Measurements from ENCODE around the gene MACO1. TPM values are rescaled to one million over a fixed set of nuclear protein-coding genes. Genes with fewer than 3 reads are reported as not detected.

MACO1 gene
- total RNA-seq, 1 experiment from 2014 or later: 16.3 TPM

DNA sequence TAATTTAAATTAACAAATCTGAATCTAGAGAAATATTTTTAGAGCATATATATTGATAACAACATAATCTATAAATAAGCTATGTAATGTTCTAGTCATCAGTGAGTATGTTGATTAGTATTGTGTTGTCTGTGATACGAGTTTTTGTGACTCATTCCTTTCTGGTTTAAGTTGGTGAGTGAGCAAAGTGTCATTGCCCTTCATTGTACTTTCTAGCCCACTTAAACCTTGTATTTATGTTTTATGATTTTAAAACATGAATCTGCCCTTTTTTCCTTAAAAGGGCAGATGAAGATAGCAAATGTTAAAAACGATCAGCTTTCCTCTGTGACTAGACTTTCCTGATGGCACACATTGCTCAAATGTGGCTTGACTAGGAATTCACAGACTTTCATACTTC lies 38.5 kb downstream of the MACO1 start:
- no peak overlapping the region for H3T11ph ChIP-seq (ENCODE audit: low read length)
- no peak overlapping the region for H2AFZ ChIP-seq (ENCODE audit: low read length)
- peaks cover 0 to 5% (median 0%) of the 10 kb centered on the region in 3 experiments; a peak in 1 of 7 replicates for H3K36me3 Mint-ChIP-seq (ENCODE audit: insufficient read depth in 1 of 3, low read depth in 3 of 3)
- H2AK5ac ChIP-seq (ENCODE audit: insufficient read length, low read length): no peak overlapping the region
- no peak overlapping the region for H2BK120ac ChIP-seq (ENCODE audit: low read depth, low read length, poor library complexity, severe bottlenecking)
- H4K20me1 ChIP-seq (ENCODE audit: control insufficient read depth, insufficient read depth, insufficient read length): no peaks in the 10 kb centered on the region
- no peak overlapping the region for H3K14ac ChIP-seq (ENCODE audit: insufficient read depth, low read length)
- no peak for DNase-seq
- no peak overlapping the region for H3K18ac ChIP-seq (ENCODE audit: insufficient read length, low read depth, low read length)
- no peak overlapping the region for H3K9ac ChIP-seq (ENCODE audit: extremely low read depth, insufficient read length, low read length)
- no peak overlapping the region for H2BK12ac ChIP-seq (ENCODE audit: insufficient read length, low read depth, low read length)
- H3K79me1 ChIP-seq (ENCODE audit: insufficient read depth, low read depth, low read length, poor library complexity, severe bottlenecking): no peaks in the 10 kb centered on the region
- no peaks in the 10 kb centered on the region for H3K4me1 ChIP-seq (ENCODE audit: insufficient read depth, low read length)
- H3K9me3 ChIP-seq (ENCODE audit: control insufficient read depth, low read depth, low read length): no peaks in the 10 kb centered on the region
- no peaks in the 10 kb centered on the region for H3K27me3 Mint-ChIP-seq (ENCODE audit: low read depth)
- no peak overlapping the region for H3K27ac ChIP-seq (ENCODE audit: insufficient read length, low read depth, low read length)
- no peak overlapping the region for H3K4me3 Mint-ChIP-seq
- H3K27ac Mint-ChIP-seq: no peak overlapping the region
- TF ChIP-seq, protein P1, sequence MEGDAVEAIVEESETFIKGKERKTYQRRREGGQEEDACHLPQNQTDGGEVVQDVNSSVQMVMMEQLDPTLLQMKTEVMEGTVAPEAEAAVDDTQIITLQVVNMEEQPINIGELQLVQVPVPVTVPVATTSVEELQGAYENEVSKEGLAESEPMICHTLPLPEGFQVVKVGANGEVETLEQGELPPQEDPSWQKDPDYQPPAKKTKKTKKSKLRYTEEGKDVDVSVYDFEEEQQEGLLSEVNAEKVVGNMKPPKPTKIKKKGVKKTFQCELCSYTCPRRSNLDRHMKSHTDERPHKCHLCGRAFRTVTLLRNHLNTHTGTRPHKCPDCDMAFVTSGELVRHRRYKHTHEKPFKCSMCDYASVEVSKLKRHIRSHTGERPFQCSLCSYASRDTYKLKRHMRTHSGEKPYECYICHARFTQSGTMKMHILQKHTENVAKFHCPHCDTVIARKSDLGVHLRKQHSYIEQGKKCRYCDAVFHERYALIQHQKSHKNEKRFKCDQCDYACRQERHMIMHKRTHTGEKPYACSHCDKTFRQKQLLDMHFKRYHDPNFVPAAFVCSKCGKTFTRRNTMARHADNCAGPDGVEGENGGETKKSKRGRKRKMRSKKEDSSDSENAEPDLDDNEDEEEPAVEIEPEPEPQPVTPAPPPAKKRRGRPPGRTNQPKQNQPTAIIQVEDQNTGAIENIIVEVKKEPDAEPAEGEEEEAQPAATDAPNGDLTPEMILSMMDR (conservative IDR thresholded peaks at IDR 0.05): no peak
- no peak overlapping the region for H3K4me2 ChIP-seq (ENCODE audit: insufficient read depth, insufficient read length, low read length)
- H3K9me3 Mint-ChIP-seq: no peaks in the 10 kb centered on the region
- H2BK20ac ChIP-seq (ENCODE audit: low read depth, low read length, poor library complexity, severe bottlenecking): no peak overlapping the region
- H3K79me2 ChIP-seq (ENCODE audit: insufficient read depth, low read length): no peaks in the 10 kb centered on the region
- no peak overlapping the region for H4K5ac ChIP-seq (ENCODE audit: insufficient read length, low read depth, low read length)
- no peak overlapping the region for H3K4ac ChIP-seq (ENCODE audit: low read depth, low read length)
- no peak overlapping the region for H2BK15ac ChIP-seq (ENCODE audit: low read depth, low read length)
- 0 out of 4 replicates have a peak, but pooled peaks cover 0 to 2% of the 10 kb centered on the region in 2 experiments for H3K4me1 Mint-ChIP-seq
- WGBS (ENCODE audit: extremely low coverage, insufficient read length, low lambda C conversion rate): no CpG with 5 or more reads among the region's 2 CpGs
- no peaks in the 10 kb centered on the region for H3K23me2 ChIP-seq (ENCODE audit: insufficient read length, low read depth, low read length, poor library complexity, severe bottlenecking)
- H3K23ac ChIP-seq (ENCODE audit: insufficient read length, low read depth, low read length): no peak overlapping the region
- H4K8ac ChIP-seq (replicated peaks; ENCODE audit: insufficient read length, low read depth, low read length): no peak overlapping the region
- H2BK5ac ChIP-seq (ENCODE audit: insufficient read length, low read length): no peak overlapping the region
- H3K56ac ChIP-seq (ENCODE audit: insufficient read length, low read depth, low read length): no peak overlapping the region
- no peaks in the 10 kb centered on the region for H3K27me3 ChIP-seq (ENCODE audit: insufficient read depth, low read length)
- no peak overlapping the region for H4K91ac ChIP-seq (ENCODE audit: insufficient read length, low read depth, low read length)
